GM19025 (cell line): Measurements from ENCODE around the gene DDX60.
"Not testable (repeated sequence)": the region's sequence is repeated elsewhere in the genome, so short reads cannot be mapped to it uniquely, and the experiment has no call there.

Experiments
- ATAC-seq: cut with Tn5 transposase; IDR thresholded peaks from one replicate; pipeline ENCODE4 v1.9.1; 2021; ENCODE audit warnings: mild to moderate bottlenecking, low read depth, moderate library complexity; ENCODE audit not compliant: unreplicated experiment

The DDX60 gene

DNA sequence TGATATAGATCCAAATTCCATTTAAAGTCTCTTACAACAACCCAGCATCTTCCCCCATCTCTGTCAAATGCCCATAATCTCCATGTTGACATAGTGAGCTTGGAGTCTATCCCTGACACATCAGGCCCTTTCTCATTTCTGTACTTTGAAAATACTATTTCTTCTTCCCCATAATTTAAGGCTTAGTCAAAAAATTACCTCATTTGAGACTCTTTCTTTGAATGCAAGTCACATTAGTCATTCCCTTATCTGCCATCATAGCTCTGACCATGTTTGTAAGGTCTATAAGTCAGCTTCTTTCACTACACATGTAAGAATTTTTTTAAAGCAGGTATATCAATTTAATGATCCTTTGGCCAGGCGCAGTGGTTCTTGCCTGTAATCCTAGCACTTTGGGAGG, 99.9 kb downstream of the DDX60 start:
- ATAC-seq: no peak

DNA sequence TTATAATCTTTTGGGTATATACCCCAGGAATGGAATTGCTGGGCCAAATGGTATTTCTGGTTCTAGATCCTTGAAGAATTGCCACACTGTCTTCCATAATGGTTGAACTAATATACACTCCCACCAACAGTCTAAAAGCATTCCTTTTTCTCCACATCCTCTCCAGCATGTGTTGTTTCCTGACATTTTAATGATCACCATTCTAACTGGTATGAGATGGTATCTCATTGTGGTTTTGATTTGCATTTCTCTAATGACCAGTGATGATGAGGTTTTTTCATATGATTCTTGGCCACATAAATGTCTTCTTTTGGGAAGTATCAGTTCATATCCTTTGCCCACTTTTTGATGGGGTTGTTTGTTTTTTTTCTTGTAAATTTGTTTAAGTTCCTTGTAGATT, 105.0 kb downstream of the DDX60 start:
- ATAC-seq: not testable (repeated sequence)

DNA sequence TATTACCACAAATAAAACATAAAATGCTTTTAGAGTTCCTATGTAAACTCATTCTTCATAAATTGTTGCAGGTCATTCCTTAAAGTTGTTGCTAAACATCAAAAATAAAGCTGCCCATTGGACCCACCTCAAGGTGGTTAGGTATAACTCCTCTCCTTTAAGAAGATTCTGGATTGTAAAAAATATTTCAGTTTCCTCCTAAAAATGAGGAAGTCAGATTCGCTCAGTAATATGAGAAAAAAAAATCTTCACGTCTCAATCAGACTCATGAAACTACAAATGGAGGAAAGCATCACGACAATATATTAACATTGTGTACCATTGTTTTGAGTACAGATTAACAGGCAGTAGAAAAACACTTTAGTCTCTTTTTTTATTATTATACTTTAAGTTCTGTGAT, 105.9 kb downstream of the DDX60 start:
- ATAC-seq: no peak

DNA sequence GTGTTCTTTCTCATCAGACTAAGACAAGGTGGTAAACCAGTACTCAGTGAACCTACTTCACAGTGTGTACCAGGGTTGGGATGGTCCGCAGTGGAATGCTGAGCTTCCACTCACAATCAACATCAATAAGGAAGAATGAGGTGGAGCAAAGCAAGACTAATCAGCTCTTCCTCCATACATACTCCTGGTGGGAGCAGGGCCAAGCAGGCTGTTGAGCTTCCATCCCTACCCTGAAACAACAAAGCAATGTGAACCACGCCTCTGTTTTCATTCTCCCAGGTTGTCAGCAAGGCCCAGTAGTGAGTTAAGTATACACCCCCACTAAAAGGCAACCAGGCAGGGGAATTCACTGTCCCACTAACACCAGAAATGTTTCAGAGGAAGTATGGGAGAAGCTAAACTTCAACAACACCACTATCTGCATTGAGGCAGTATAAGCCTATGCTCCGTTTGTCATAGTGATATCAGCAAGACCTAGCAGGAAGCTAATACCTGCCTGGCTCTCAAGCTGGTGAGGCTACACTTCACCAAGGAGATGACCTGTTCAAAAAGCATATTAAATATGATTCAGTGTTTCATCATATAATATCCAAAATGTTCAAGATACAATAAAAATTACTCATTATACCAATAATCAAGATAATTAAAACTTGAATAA, 109.5 kb downstream of the DDX60 start:
- ATAC-seq: no peak

DNA sequence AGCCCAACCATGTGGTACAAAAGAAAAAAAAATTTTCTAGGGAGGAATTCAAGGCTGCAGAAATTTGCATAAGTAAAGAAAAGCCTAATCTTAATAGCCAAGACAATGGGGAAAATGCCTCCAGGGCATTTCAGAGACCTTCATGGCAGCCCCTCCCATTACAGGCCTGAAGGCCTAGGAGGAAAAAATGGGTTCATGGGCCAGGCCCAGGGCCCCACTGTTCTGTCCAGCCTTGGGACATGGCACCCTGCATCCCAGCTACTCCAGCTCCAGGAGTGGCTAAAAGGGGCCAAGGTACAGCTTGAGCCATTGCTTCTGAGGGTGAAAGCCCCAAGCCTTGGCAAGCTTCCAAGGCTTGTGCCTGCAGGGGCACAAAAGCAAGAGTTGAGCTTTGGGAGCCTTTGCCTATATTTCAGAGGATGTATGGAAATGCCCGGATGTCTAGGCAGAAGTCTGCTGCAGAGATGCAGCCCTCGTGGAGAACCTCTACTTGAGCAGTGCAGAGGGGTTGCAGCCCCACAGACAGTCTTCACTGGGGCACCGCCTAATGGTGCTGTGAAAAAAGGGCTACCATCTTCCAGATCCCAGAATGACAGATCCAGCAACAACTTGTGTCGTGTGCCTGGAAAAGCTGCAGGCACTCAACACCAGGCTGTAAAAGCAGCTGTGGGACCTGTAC, 115.2 kb downstream of the DDX60 start:
- no peak for ATAC-seq

DNA sequence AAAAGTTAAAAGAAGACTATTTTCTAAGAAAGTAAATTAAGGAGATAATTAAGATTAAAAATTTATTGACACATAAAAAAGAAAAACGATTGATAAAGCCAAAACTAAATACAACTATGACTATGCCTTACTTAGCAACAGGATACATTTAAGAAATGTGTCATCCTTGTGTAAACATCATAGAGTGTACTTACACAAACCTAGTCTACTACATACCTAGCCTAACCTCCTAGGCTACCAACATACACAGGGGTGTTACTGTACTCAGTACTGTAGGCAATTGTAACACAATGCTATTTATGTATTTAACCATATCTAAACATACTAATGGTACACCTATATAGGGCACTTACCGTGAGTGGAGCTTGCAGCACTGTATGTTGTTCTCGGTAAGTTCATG, 117.9 kb downstream of the DDX60 start:
- no peak for ATAC-seq

DNA sequence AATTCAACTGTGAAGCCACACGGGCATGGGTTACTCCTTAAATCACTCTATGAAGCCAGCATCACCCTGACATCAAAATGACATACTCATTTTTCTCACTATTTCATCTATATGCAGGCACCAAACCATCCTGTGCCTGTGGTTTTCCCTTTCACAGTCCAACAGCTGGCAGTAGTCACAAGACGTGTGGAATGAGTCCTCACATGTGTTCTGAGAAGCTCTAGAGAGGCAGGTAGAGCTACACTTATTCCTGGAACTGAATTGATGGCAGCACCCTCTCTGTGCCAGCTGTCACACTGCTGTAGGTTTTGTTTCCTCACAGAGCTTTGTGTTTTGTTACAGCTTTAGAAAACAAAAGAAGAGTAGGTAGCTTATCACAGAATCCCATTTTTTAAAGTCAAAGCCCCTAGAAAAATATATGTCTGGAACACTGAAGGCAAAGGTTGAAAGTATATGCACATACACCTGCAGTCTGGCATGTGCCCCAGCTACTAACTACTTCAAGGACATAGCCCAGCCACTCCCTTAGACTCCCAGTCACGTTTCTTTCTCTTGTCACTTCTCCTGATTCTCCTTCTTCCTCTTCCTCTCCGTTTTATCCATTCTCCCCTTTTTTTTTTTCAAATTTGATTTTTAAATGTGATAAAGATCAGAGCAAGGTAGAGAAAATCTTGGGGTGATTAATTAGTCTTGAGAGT, 119.1 kb downstream of the DDX60 start:
- ATAC-seq: no peak

DNA sequence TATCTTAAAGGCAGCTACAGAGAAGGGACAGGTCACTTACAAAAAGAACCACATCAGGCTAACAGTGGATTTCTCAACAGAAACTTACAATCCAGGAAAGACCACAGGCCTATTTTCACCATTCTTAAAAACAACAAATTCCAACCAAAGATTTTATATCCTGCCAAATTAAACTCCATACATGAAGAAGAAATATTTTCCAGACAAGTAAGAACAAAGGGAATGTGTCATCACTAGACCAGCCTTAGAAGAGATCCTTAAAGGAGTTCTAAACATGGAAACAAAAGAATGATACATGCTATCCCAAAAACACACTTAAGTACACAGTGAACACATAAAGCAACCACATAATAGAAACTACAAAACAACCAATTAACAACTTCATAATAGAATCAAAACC, 120.6 kb downstream of the DDX60 start:
- ATAC-seq: no peak

DNA sequence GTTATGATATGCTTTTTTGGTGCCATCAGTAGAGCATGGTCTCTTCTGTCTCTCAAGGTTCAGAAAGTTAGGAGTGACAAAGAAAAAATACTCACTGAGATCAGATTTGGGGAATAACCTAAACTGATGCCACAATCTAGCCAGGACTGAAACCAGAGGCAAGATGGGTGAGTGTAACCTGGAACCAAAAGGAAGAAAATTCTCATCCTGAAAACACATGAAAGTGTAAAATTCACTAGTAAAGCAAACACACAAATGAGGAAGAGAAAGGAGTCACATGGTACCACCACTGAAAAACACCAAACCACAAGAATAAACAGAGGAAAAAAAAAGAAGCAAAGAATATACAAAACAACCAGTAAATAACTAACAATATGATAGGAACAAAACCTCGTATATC, 129.8 kb downstream of the DDX60 start:
- ATAC-seq: peak; percentile 60

DNA sequence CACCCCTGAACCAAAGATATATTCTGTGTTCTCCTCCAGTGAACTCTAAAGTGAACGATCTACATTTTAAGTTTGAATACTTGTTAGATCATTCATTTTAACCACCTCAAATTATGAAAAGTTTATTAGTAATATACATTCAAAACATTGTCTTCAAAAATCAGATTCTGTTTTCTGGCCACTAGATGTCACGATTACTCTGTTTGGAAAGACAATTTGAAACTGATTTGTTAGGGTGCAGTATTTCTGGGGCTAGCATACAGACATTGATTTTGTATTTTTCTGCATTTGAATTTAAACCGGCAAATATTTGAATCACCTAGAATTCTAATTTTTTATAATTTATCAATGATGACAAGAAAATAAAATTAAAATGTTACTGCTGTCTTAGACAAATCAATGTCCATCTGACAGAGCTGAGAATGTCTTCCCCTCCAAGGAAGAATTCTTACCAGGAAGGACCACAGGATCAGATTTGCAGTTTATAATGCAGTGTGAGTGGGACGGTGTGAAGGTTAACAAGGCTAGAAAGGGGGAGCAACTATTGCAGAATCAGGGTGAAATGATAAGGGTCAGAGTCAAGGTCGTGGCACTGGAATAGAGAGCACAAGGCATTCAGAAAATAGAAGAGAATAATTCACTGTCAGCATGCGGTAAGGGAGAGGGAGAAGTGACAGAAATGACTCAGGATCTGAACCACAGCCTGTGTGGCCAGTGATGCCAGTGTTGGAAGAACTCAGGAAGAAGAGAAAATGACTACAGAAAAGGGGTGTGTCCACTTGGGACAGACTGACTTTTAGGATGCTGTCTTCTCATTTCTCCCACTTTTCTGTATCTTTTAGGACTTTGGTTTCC, 134.6 kb downstream of the DDX60 start:
- no peak for ATAC-seq

DNA sequence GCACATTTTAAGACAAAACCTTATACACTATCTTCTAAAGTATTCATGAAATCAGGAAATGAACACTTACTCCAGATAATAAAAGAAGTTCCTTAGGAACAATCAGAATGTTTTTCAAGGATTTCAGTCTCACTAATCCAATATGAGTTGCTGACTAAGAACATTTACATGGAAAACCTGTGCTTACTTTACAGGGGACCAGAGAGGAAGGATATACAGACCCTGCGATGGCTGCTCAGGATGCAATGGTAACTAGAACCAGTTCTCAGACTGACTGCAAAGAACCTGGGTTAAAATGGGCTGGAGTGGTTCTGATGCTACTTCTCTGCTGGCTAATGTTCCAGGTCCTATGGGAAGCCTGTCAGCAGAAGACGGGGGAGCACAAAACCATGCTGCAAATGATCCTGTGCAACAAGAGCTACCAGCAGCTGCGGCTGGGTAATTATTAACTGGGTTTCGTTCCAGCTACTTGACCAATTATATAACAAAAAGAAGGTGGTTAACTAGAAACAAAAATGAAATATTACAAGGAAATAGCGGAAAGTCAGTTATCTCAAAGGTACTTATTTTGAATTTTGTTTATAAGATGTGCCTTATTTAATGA, 140.9 kb downstream of the DDX60 start:
- ATAC-seq: no peak

DNA sequence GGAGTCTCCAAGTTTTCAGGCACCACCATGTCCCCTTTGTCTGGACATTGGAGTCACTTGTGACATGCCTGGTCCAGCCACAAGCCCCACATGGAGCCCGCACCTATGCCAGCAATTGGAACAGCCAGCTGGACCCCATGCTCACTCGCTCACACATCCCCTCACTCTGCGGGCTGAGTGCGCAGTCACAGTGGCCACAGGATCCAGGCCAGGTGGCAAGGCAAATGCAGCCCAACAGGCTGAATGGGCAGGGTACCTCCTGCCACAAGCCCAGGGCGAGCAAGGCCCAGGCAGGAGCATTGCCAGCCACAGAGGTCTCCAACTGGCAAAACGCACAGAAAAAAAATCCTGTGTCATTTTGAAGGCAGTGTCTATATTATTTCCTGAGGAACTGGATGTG, 144.2 kb downstream of the DDX60 start:
- ATAC-seq: no peak

DNA sequence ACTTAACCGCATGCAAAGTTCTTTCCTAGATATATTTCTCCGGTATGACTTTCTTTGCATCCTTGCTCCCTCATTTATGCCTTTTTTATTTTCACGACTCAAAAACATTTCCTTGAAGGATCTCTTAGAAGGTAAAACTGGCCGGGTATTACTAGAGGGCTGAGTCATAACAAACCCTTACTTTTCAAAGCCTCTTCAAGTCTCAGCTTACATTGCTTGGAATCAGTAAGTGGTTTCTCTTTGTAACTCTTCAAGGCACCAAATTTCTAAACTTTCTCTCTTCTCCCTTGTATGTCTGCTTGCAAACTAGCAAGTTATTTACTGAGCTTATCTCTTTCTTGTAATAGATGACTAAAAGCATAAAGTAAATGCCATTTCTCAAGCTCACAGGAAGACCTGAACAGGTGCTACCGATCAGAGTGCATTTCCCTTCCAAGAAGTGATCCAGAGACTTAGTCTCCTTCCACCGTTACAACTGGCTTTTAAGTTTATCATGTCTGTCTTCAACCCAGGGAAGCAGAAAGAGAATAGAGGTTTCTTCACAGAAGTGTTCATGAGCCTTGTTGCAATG, 150.8 kb downstream of the DDX60 start:
- ATAC-seq: no peak
